ENCODE results near the gene BCS1L.

DNA sequence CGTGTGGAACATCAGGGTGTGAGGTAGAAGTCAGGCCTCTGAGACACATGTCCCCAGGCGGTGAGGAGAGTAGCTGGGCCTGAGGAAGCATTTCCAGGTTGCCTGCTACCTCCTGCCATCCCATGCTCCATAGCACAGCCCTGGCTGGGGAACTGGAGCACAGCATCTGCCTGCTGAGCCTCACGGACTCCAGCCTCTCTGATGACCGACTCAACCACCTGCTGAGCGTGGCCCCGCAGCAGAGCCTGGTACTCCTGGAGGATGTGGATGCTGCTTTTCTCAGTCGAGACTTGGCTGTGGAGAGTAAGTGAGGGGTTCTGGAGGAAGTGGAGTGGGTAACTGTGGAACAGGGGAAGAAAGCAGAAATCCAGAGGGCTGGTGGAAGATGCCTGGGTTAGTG is 2.9 kb downstream of the BCS1L start:
- TF ChIP-seq CTCF (IDR thresholded peaks at IDR 0.05; ENCODE audit: insufficient read depth, low read length) (no peak), GABPA (IDR thresholded peaks at IDR 0.05; ENCODE audit: low read depth) (no peak), SPI1 (IDR thresholded peaks at IDR 0.05; ENCODE audit: borderline replicate concordance, low read depth) (no peak)

Data from HL-60 (cell line).